ENCODE results near the gene AFAP1L2.

DNA sequence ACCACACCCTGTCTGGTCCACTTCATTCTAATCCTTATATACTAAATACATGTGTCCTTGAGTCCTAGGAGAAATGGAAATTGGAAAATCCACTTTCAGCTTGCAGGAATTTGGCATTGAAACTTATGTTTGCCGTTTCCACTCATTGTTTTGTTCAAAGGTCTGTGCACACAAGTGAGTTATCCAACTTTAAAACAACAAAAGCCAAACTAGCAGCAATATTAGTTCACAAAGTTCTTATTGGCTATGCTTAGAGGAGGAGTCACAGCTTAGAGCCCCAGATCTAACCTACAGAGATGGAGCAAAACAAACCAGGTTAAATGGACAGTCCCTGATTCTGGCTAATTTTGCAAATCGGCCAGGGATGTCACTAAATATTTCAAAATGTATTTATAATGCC is 44.6 kb upstream of the AFAP1L2 start:
- TF ChIP-seq, protein P1, sequence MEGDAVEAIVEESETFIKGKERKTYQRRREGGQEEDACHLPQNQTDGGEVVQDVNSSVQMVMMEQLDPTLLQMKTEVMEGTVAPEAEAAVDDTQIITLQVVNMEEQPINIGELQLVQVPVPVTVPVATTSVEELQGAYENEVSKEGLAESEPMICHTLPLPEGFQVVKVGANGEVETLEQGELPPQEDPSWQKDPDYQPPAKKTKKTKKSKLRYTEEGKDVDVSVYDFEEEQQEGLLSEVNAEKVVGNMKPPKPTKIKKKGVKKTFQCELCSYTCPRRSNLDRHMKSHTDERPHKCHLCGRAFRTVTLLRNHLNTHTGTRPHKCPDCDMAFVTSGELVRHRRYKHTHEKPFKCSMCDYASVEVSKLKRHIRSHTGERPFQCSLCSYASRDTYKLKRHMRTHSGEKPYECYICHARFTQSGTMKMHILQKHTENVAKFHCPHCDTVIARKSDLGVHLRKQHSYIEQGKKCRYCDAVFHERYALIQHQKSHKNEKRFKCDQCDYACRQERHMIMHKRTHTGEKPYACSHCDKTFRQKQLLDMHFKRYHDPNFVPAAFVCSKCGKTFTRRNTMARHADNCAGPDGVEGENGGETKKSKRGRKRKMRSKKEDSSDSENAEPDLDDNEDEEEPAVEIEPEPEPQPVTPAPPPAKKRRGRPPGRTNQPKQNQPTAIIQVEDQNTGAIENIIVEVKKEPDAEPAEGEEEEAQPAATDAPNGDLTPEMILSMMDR (conservative IDR thresholded peaks at IDR 0.05; ENCODE audit: low read length) = no peak
- TF ChIP-seq EZH2phosphoT487 (IDR thresholded peaks at IDR 0.05; ENCODE audit: borderline replicate concordance) = no peak
